Ishikawa (cell line): Measurements from ENCODE around the gene TBC1D8.
A peak's percentile ranks its signal among the peaks of the same experiment; 100 is the strongest.

ENCODE experiments used
- CEBPB ChIP-seq: IDR thresholded peaks from 2 replicates; pipeline ENCODE4 v1.6.1; 2012
- CREB1 ChIP-seq: IDR thresholded peaks from 2 replicates; pipeline ENCODE4 v1.6.1; 2012; ENCODE audit warnings: low read depth
- EGR1 ChIP-seq: IDR thresholded peaks from 2 replicates; pipeline ENCODE4 v1.6.1; 2012
- EP300 ChIP-seq: IDR thresholded peaks from 2 replicates; pipeline ENCODE4 v1.6.1; 2012; ENCODE audit warnings: borderline replicate concordance
- FOXM1 ChIP-seq: IDR thresholded peaks from 2 replicates; pipeline ENCODE4 v1.6.1; 2012; ENCODE audit warnings: low read depth, borderline replicate concordance
- NFIC ChIP-seq: IDR thresholded peaks from 2 replicates; pipeline ENCODE4 v1.6.1; 2012
- RAD21 ChIP-seq: IDR thresholded peaks from 2 replicates; pipeline ENCODE4 v1.6.1; 2012; ENCODE audit warnings: low read depth
- TAF1 ChIP-seq: IDR thresholded peaks from 2 replicates; pipeline ENCODE4 v1.6.1; 2012; ENCODE audit warnings: low read depth, mild to moderate bottlenecking
- TCF12 ChIP-seq: IDR thresholded peaks from 2 replicates; pipeline ENCODE4 v1.6.1; 2012; ENCODE audit warnings: low read depth
- TEAD4 ChIP-seq: IDR thresholded peaks from 2 replicates; pipeline ENCODE4 v1.6.1; 2012
- USF1 ChIP-seq: IDR thresholded peaks from 2 replicates; pipeline ENCODE4 v1.6.1; 2012
- YY1 ChIP-seq: IDR thresholded peaks from 2 replicates; pipeline ENCODE4 v1.6.1; 2012; ENCODE audit warnings: low read depth
- ZBTB7A ChIP-seq: IDR thresholded peaks from 2 replicates; pipeline ENCODE4 v1.6.1; 2012; ENCODE audit warnings: low read depth
- TF ChIP-seq, protein P1 (sequence below): IDR thresholded peaks from 2 replicates; pipeline ENCODE4 v1.6.1; 2012; ENCODE audit warnings: low read depth, mild to moderate bottlenecking
- TF ChIP-seq, protein P2 (sequence below): IDR thresholded peaks from 2 replicates; pipeline ENCODE4 v1.6.1; 2012

TBC1D8 gene

DNA sequence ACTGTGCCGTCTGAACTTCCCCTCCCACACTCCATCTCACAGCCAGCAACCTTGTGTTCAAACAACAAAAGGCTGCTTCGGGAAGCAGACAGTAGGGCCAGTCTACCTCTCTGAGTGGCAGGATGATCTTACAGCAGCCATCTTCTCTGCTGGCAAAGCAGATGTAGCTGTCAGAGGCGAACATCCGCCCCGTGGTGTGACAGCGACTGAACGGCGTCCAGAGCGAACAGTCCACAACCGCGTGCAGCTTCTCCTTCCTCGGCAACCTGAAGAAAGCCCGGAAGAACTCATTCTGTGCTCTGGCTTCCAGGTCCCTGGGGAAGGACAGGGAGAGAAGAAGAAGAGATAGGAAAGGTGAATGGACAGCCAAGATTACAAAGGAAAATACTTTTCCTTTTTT, 111.1 kb downstream of the TBC1D8 start:
- TF ChIP-seq TEAD4 (no peak), EP300 (no peak), EGR1 (no peak), USF1 (no peak), CEBPB (no peak), NFIC (no peak), RAD21 (no peak)
- TF ChIP-seq, protein P1, sequence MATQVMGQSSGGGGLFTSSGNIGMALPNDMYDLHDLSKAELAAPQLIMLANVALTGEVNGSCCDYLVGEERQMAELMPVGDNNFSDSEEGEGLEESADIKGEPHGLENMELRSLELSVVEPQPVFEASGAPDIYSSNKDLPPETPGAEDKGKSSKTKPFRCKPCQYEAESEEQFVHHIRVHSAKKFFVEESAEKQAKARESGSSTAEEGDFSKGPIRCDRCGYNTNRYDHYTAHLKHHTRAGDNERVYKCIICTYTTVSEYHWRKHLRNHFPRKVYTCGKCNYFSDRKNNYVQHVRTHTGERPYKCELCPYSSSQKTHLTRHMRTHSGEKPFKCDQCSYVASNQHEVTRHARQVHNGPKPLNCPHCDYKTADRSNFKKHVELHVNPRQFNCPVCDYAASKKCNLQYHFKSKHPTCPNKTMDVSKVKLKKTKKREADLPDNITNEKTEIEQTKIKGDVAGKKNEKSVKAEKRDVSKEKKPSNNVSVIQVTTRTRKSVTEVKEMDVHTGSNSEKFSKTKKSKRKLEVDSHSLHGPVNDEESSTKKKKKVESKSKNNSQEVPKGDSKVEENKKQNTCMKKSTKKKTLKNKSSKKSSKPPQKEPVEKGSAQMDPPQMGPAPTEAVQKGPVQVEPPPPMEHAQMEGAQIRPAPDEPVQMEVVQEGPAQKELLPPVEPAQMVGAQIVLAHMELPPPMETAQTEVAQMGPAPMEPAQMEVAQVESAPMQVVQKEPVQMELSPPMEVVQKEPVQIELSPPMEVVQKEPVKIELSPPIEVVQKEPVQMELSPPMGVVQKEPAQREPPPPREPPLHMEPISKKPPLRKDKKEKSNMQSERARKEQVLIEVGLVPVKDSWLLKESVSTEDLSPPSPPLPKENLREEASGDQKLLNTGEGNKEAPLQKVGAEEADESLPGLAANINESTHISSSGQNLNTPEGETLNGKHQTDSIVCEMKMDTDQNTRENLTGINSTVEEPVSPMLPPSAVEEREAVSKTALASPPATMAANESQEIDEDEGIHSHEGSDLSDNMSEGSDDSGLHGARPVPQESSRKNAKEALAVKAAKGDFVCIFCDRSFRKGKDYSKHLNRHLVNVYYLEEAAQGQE: no peak

- TF ChIP-seq RAD21: peak; percentile 62
- TF ChIP-seq USF1: no peak
- no peak for TF ChIP-seq TCF12
- TF ChIP-seq FOXM1: no peak
- no peak for TF ChIP-seq EP300
- no peak for TF ChIP-seq TAF1
- no peak for TF ChIP-seq ZBTB7A
- TF ChIP-seq, protein P2, sequence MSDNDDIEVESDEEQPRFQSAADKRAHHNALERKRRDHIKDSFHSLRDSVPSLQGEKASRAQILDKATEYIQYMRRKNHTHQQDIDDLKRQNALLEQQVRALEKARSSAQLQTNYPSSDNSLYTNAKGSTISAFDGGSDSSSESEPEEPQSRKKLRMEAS: no peak
- TF ChIP-seq NFIC: no peak
- no peak for TF ChIP-seq TEAD4
- TF ChIP-seq YY1: no peak
- no peak for TF ChIP-seq CREB1
- TF ChIP-seq, protein P1: no peak
- peak; percentile 80 for TF ChIP-seq CEBPB
- no peak for TF ChIP-seq EGR1
Measured at GRCh38 chr2:101038455-101039255, 112.5 kb downstream of the TBC1D8 start.

DNA sequence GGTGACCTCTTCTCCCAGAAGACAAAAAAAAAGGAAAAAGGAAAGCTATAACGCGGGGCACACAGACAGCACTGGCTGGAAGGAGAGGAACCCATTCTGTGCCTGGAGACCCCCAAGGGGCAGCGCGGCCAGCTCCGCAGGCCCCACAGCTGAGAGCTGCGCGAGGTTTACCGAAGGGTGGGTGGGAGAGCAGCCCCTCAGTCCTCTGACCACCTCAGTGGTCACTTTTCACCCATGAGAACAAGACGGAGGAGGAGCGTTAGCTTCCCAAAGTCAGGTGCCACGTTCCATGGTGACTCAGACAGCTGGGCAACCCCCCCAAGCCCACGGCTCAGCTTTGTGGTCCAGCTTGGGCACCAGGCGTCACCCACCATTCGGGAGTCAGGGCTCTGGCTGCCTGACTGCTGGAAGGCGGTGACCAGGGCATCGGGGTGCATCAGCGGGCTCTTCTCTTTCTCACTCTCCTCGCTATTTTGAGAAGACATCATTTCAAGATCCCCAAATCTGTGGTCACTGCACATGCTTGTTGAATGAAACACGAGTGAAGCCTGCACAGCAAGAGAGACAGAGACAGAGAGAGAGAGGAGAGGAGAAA, 113.9 kb downstream of the TBC1D8 start:
- no peak for TF ChIP-seq YY1
- TF ChIP-seq USF1: no peak
- no peak for TF ChIP-seq TAF1
- no peak for TF ChIP-seq TEAD4
- TF ChIP-seq EP300: no peak
- TF ChIP-seq NFIC: no peak
- TF ChIP-seq ZBTB7A: no peak

DNA sequence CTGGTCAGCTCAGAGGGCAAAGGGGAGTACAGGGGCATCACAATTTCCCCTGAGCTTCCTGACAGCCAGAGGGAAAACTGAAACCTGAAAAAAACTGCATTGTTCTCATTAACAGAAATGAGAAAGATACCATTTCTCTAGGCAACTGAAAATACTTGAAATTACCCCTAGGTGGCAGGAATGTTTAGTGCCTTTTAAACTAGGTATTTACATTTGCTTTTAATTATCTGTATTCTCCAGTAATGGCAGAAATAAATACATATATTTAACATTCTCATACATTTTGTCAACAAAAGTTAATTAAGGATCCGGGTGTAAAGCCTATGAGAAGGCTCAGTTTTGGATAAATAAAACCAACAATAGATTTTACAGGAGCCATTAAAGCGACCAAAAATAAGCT, 114.6 kb downstream of the TBC1D8 start:
- TF ChIP-seq RAD21 (peak; percentile 73), CREB1 (no peak)

- TF ChIP-seq TAF1 (no peak), ZBTB7A (no peak), YY1 (no peak), TEAD4 (no peak), CREB1 (no peak), USF1 (no peak), EP300 (no peak), NFIC (no peak), RAD21 (no peak), FOXM1 (no peak), CEBPB (no peak)
- TF ChIP-seq, protein P1: no peak
- TF ChIP-seq, protein P2: no peak
Measured at GRCh38 chr2:101032084-101032776, 119.0 kb downstream of the TBC1D8 start.
